Activated CD4-positive, alpha-beta T cell treated with anti-CD3 and anti-CD28 coated beads for 36 hours (primary cell): ENCODE measurements around the gene ERICH6. TPM values are rescaled to one million over a fixed set of nuclear protein-coding genes. Genes with fewer than 3 reads are reported as not detected.
A peak's percentile ranks its signal among the peaks of the same experiment; 100 is the strongest.

Experiments used
- ATAC-seq: fragments of 200-7000 bp; cut with Tn5 transposase; one replicate; pipeline ENCODE4 v1.10.0; 2021; ENCODE audit warnings: mild to moderate bottlenecking, moderate library complexity
- CTCF ChIA-PET: fragments of 350-600 bp; sonication (Branson Sonifier 250); formaldehyde crosslinking; loops from one replicate; lab custom pipeline; 2021; ENCODE audit warnings: antibody characterized with exemption; lab: Charles Lee
- POLR2A ChIA-PET: fragments of 350-600 bp; sonication (Branson Sonifier 250); formaldehyde crosslinking; loops from one replicate; lab custom pipeline; 2021; ENCODE audit warnings: antibody characterized with exemption, inconsistent platforms; lab: Charles Lee
- DNase-seq: peaks from one replicate; pipeline ENCODE4 v3.0.0-alpha.2; 2020
- H3K27ac Mint-ChIP-seq: one replicate; pipeline ENCODE4 v1.8.0; 2021; ENCODE audit warnings: mixed read lengths
- H3K27me3 Mint-ChIP-seq: one replicate; pipeline ENCODE4 v1.8.0; 2021; ENCODE audit warnings: mixed read lengths
- H3K36me3 Mint-ChIP-seq: one replicate; pipeline ENCODE4 v1.8.0; 2021; ENCODE audit warnings: low read depth, mixed read lengths
- H3K4me1 Mint-ChIP-seq: one replicate; pipeline ENCODE4 v1.8.0; 2021; ENCODE audit warnings: mixed read lengths
- H3K4me3 Mint-ChIP-seq: one replicate; pipeline ENCODE4 v1.8.0; 2021; ENCODE audit warnings: mild to moderate bottlenecking, moderate library complexity, mixed read lengths
- H3K9me3 Mint-ChIP-seq: one replicate; pipeline ENCODE4 v1.8.0; 2021; ENCODE audit warnings: low read depth, mixed read lengths
- intact Hi-C, 2 experiments: fragments of 100-400 bp; cut with DNase I in 1 of 2; cut with micrococcal nuclease in 1 of 2; formaldehyde crosslinking; loops; one replicate each; pipeline versions ENCODE4 v1.14.2 to v1.15.1; 2022 to 2024; cut with DNase I, micrococcal nuclease
- total RNA-seq, 2 experiments: library from RNA; stranded (reverse); gene quantifications; one replicate each; pipeline ENCODE4 v1.2.3, GENCODE V29; 2021

Gene ERICH6
- total RNA-seq = under 1 TPM in 1 of 2 experiments, not detected in 1; 0.58 TPM

DNA sequence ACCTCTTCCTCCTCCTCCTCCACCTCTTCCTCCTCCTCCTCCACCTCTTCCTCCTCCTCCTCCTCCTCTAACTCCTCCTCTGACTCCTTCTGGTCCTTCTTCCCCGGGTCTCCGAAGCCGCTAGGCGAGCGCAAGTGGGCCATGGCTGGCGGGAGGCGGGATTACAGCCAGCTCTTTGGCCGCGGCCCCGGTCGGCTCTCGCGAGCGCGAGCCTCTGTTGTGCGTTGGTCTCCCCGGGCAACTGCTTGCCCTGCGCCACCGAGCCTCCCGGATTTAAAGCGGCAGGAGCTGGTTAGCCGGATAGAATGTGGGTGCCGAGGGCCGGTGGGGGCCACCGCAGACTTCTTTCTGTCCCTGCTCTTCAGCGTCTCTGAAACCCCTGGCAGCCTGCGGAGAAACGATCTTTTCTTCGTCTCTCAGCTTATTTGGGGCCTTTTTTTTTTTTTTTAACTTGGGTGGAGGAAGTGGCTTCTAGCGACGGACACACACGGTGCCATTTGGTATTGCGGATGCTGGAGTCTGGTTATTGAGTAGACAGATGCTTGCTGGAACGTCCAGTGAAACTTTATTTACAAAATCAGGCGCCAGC is at the start of gene ERICH6:
Gene ERICH6, minus strand, starts transcription at position 165 of the 589 bp plus-strand sequence. Its CDS starts 22 bp downstream, at position 143.
- ChIA-PET POLR2A (interaction anchor here (0.6 to 1.5 kb wide), 8 partner anchors 19 to 497 kb away, joined by 3 to 14 read pairs (median 6); partner anchors contain the start of genes SELENOT and SIAH2), CTCF (interaction anchor here (0.6 to 2.3 kb wide), 8 partner anchors 9 to 432 kb away, joined by 3 to 15 read pairs (median 4); no protein-coding TSS in a partner anchor)
- Mint-ChIP-seq H3K27me3 (no peaks in the 10 kb centered on the region), H3K36me3 (peaks cover 13% of the 10 kb centered on the region), H3K4me3 (peak within 1 kb of the TSS; percentile 87), H3K27ac (peak within 1 kb of the TSS; percentile 91), H3K4me1 (peaks cover 31% of the 10 kb centered on the region), H3K9me3 (no peaks in the 10 kb centered on the region)
- ATAC-seq = peak; percentile 96
- peak; percentile 93 for DNase-seq
- intact Hi-C loops = loop anchor here (1.0 to 2.0 kb wide), 7 partner anchors 35 to 296 kb away; partner anchors contain the start of genes EIF2A (in 2 of the 2), SELENOT (in 2 of the 2), SERP1 (in 2 of the 2) and SIAH2 (in 1 of the 2)

DNA sequence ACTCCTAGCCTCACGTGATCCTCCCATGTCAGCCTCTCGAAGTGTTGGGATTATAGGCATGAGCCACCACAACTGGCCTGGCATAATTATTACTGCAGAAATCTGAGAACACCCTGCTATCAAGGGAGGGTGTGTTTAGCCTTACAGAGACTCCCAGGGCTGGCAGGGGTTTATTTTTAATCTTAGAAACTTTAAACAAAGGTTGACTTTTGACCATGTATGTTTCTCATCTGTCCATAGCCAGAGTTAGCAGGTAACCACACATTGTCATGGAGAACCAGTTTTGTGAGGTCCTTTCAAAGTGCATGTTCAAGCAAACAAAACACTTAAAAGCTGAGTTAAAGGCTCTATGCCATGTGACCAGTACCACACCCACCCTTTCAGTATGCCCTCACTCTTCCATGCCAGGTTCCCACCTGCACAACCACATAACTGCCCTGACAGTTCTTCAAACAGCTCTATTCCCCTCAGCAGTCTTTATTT is 48.1 kb upstream of the ERICH6 start:
- no peaks in the 10 kb centered on the region for H3K9me3 Mint-ChIP-seq
- H3K27me3 Mint-ChIP-seq = no peaks in the 10 kb centered on the region
- POLR2A ChIA-PET = interaction anchor here (0.6 to 0.7 kb wide), 2 partner anchors 8 to 89 kb away, joined by 4 to 9 read pairs; no protein-coding TSS in a partner anchor
- H3K4me3 Mint-ChIP-seq = no peak overlapping the region
- H3K27ac Mint-ChIP-seq = peak overlapping the region; percentile 76
- ATAC-seq = peak; percentile 6
- H3K36me3 Mint-ChIP-seq = peaks cover 80% of the 10 kb centered on the region
- CTCF ChIA-PET = interaction anchor here (1.0 to 1.2 kb wide), 2 partner anchors 30 to 33 kb away, joined by 3 to 5 read pairs; no protein-coding TSS in a partner anchor
- DNase-seq = no peak
- intact Hi-C loops = loop anchor here (1.0 kb wide), 2 partner anchors 8 to 14 kb away; no protein-coding TSS in a partner anchor
- H3K4me1 Mint-ChIP-seq = peaks cover 85% of the 10 kb centered on the region

DNA sequence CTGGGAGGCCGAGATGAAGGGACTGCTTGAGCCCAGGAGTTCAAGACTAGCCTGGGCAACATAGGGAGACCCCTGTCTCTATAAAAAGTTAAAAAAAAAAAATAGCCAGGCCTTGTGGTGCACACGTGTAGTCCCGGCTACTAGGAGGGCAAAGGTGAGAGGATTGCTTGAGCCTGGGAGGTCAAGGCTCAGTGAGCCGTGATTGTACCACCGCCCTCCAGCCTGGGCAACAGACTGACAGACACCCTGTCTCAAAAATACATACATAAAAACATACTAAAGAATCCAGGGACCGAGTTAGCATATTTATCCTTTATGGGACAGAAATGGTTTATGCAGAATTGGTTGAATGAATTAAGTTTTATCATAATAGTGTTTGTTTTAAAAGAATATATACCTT is 45.5 kb upstream of the ERICH6 start:
- H3K27me3 Mint-ChIP-seq = no peaks in the 10 kb centered on the region
- ChIA-PET POLR2A (no interaction called here), CTCF (interaction anchor here (1.5 kb wide), 1 partner anchor 10 kb away, joined by 4 read pairs; no protein-coding TSS in a partner anchor)
- H3K9me3 Mint-ChIP-seq = no peaks in the 10 kb centered on the region
- no peak overlapping the region for H3K27ac Mint-ChIP-seq
- intact Hi-C loops = no loop called here
- H3K36me3 Mint-ChIP-seq = peaks cover 82% of the 10 kb centered on the region
- ATAC-seq = no peak
- no peak for DNase-seq
- H3K4me1 Mint-ChIP-seq = peaks cover 91% of the 10 kb centered on the region
- H3K4me3 Mint-ChIP-seq = no peak overlapping the region

DNA sequence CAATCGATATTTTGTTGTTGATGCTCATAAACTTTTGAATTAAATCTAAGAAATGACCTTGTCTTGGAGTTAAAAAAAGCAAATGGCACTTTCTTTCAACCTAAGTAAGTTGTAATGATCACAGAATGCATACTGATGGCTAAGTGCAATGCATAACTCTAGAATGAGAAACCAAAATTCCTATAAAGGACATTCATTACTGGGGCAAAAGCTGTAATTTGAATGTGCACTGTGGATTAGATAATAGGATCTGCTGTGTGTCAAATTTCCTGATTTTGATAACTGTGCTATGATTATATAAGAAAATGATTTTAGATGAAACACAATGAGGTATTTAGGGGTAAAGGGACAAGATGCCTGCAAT is 44.9 kb upstream of the ERICH6 start:
- Mint-ChIP-seq H3K27me3 (no peaks in the 10 kb centered on the region), H3K9me3 (no peaks in the 10 kb centered on the region), H3K36me3 (peaks cover 83% of the 10 kb centered on the region), H3K4me3 (no peak overlapping the region), H3K4me1 (peaks cover 91% of the 10 kb centered on the region), H3K27ac (peak overlapping the region; percentile 52)
- ChIA-PET CTCF (no interaction called here), POLR2A (no interaction called here)
- intact Hi-C loops = no loop called here
- ATAC-seq (no peak), DNase-seq (no peak)

DNA sequence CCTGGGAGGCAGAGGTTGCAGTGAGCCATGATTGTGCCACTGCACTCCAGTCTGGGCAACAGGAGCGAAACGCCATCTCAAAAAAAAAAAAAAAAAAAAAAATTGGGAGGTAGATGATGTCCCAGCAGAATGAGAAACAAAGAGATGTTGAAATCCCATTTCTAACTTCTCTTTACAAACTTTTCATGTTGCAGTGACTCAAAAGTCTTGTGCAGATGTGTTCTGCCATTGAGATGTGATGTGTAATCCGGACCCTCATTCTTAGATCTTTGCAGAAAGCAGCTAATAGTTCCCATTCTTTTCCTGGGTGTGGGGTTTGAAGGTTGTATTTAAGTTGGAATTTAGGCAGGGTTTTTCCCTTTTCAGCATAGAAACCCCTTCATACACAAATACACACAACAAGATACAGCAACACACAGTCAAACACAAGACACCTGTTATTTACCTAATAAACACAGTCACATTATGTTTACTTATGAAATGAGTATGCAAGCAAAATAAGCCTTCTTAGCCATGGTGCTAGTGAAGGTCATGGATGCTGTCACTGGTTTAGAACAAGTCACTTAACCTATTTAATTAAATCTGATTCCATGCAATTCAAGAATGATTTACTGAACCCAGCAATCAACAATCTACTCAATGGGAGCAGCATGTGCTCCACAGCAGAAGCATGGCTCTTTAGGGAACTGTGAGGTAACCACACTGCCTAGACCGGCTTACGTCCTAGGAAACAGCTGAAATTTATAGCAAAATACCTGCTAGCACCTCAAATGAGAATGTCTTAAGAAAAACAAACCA is 44.4 kb upstream of the ERICH6 start:
- POLR2A ChIA-PET = no interaction called here
- intact Hi-C loops = no loop called here
- ATAC-seq (no peak), DNase-seq (no peak)
- CTCF ChIA-PET = no interaction called here
- H3K27me3 Mint-ChIP-seq = no peaks in the 10 kb centered on the region
- peaks cover 93% of the 10 kb centered on the region for H3K4me1 Mint-ChIP-seq
- H3K9me3 Mint-ChIP-seq = no peaks in the 10 kb centered on the region
- H3K36me3 Mint-ChIP-seq = peaks cover 86% of the 10 kb centered on the region
- no peak overlapping the region for H3K4me3 Mint-ChIP-seq
- peak overlapping the region; percentile 72 for H3K27ac Mint-ChIP-seq

DNA sequence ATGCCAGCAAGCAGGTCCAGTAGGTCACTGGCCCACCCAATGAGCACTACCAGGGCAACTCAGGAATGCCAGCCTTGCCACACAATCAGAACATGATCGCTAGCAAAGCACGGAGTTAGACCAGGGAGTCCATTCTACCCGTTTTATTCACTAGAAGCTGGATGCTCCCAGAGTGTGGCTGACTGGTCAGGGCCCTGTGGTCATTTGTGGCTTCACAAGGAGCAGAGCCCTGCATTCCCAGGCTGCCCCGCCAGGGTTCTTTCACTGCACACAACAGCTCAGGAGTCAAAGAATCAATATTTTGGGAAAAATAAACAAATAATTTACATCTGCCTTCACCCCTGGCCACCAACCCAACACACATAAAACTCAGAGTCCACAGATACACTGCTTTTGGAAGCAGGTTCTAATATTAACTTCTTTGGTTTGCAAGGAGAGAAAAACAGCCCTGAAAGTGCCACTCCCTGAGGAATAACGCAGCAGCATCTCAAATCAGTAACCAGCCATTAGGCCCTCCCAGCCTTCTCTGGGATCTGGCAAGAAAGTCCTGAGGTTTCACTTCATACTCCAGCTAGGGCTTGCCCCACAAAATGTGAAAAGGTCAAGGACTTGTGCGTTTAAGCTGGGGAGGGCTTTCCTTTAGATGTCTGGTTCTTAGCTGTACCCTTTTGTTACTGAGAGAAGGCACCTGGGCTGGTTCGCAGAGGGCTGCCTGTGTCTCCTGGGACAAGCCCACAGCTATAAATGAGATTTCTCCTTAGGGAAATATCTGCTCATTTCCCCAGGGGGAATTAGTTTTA is 43.3 kb upstream of the ERICH6 start:
- H3K27ac Mint-ChIP-seq = peak overlapping the region; percentile 73
- peaks cover 93% of the 10 kb centered on the region for H3K4me1 Mint-ChIP-seq
- peaks cover 85% of the 10 kb centered on the region for H3K36me3 Mint-ChIP-seq
- DNase-seq (no peak), ATAC-seq (no peak)
- CTCF ChIA-PET = interaction anchor here (1.0 kb wide), 1 partner anchor 9 kb away, joined by 3 read pairs; no protein-coding TSS in a partner anchor
- intact Hi-C loops = no loop called here
- H3K27me3 Mint-ChIP-seq = no peaks in the 10 kb centered on the region
- H3K9me3 Mint-ChIP-seq = no peaks in the 10 kb centered on the region
- no peak overlapping the region for H3K4me3 Mint-ChIP-seq
- POLR2A ChIA-PET = no interaction called here

DNA sequence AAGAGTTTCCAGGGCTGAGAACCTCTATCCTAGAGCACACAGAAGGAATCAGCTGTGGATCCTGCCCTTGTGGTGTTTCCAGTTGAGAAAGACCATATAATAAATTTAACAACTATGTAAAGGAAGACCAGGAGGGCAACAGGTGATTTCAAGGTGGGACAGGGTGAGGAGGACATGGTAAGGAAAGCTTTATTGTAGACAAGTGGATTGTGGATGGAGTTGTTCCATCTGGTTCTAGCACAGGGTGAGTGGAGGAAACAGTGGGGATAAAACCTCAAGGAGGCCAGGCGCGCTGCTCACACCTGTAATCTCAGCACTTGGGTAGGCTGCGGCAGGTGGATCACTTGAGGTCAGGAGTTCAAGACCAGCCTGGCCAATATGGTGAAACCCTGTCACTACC is 42.1 kb upstream of the ERICH6 start:
- CTCF ChIA-PET = interaction anchor here (1.4 kb wide), 1 partner anchor 9 kb away, joined by 3 read pairs; no protein-coding TSS in a partner anchor
- H3K9me3 Mint-ChIP-seq = no peaks in the 10 kb centered on the region

DNA sequence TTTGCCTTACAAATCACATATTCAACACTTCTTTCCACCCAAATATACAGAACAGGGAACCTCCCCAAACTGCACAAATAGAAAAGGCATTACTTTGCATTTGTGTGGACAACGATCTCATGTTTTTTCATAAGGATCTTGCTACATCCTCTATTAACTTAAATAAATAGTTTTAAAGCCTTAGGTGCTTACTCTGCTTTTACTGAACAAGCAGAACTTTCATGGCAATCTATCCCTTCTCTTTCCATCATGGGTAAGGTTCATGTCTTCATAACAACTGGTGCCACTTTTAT is 41.1 kb upstream of the ERICH6 start:
- Mint-ChIP-seq H3K27ac (peak overlapping the region; percentile 81), H3K4me1 (peaks cover 93% of the 10 kb centered on the region), H3K9me3 (no peaks in the 10 kb centered on the region), H3K4me3 (no peak overlapping the region), H3K36me3 (peaks cover 79% of the 10 kb centered on the region), H3K27me3 (no peaks in the 10 kb centered on the region)
- DNase-seq (no peak), ATAC-seq (no peak)
- CTCF ChIA-PET = interaction anchor here (1.4 kb wide), 1 partner anchor 47 kb away, joined by 3 read pairs; no protein-coding TSS in a partner anchor
- intact Hi-C loops = no loop called here
- POLR2A ChIA-PET = interaction anchor here (0.7 kb wide), 1 partner anchor 9 kb away, joined by 4 read pairs; no protein-coding TSS in a partner anchor

More for the DNA sequence above, 42.1 kb upstream of the ERICH6 start:
- POLR2A ChIA-PET = no interaction called here
- no peak for ATAC-seq
- Mint-ChIP-seq H3K4me1 (peaks cover 93% of the 10 kb centered on the region), H3K4me3 (no peak overlapping the region), H3K27me3 (no peaks in the 10 kb centered on the region), H3K27ac (peak overlapping the region; percentile 78), H3K36me3 (peaks cover 85% of the 10 kb centered on the region)
- no peak for DNase-seq
- intact Hi-C loops = no loop called here

DNA sequence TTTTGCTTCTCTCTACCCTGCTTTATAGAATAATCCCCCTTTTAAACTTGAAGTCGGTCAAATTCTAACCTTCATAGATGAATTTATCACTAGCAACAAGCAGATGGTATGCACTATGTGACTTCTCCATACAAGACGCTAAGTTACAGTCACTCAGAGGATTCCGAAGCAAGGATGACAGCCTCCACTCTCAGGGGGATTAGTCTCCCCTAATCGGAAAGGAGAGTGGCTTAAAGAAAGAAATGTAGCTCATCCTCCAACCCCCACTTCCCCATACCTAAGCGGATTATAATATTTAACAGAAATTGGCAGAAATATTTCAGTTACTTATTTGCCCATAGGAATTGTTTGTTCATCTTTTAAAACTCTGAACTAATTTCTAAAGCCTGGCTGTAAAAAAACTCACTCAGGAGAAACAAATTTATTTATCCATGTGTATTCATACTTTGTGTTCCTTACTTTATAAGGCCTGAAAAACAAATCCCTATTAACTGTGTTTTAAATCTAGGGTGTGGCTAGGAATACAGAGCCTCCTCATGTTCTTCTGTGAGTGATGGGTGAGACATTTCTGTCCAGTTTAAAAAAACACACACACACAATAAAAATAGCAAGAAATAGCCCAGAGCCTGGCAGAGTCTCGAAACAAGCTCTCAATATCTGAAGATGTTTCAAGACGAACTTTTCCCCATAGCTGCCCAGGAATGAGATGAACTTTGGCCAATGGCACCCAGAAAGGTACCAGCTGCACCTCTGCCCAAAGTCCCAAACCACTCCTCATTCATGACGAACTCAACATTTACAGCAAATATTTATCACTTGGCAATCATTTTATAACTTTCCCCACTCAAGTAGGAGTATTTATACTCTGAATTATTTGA is 40.6 kb upstream of the ERICH6 start:
- no peaks in the 10 kb centered on the region for H3K9me3 Mint-ChIP-seq
- DNase-seq = no peak
- POLR2A ChIA-PET = interaction anchor here (0.7 kb wide), 1 partner anchor 8 kb away, joined by 4 read pairs; no protein-coding TSS in a partner anchor
- no peak for ATAC-seq
- peaks cover 77% of the 10 kb centered on the region for H3K36me3 Mint-ChIP-seq
- H3K27ac Mint-ChIP-seq = peak overlapping the region; percentile 81
- H3K4me3 Mint-ChIP-seq = no peak overlapping the region
- no peaks in the 10 kb centered on the region for H3K27me3 Mint-ChIP-seq
- H3K4me1 Mint-ChIP-seq = peaks cover 96% of the 10 kb centered on the region
- CTCF ChIA-PET = interaction anchor here (0.7 to 1.4 kb wide), 2 partner anchors 47 to 860 kb away, joined by 3 read pairs; no protein-coding TSS in a partner anchor
- intact Hi-C loops = no loop called here

DNA sequence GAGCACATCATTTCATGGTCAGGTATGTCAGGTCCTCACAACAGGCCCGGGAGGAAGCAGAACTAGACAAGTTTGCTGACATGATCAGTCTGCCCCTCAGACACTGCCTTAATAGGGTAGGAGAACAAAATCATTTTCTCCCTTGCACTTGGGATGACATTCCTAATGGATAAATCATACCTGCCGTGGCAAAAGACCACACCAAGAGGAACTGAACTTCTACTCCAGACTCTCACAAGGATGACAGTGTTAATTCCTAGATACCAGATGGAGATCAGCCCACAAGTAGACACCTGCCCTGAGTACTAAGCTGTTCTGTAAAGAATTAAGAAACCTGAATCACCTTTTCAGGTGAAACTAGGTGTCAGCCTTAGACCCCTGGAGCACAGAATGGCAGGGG is 39.8 kb upstream of the ERICH6 start:
- no peak for ATAC-seq
- Mint-ChIP-seq H3K9me3 (no peaks in the 10 kb centered on the region), H3K4me3 (no peak overlapping the region), H3K27me3 (no peaks in the 10 kb centered on the region), H3K36me3 (peaks cover 72% of the 10 kb centered on the region), H3K4me1 (peaks cover 98% of the 10 kb centered on the region), H3K27ac (peak overlapping the region; percentile 81)
- ChIA-PET POLR2A (no interaction called here), CTCF (interaction anchor here (0.7 to 1.4 kb wide), 4 partner anchors 11 to 859 kb away, joined by 3 to 5 read pairs (median 4); no protein-coding TSS in a partner anchor)
- DNase-seq = no peak
- intact Hi-C loops = no loop called here
